ENCODE data around the gene DCUN1D1. TPM values are rescaled to one million over a fixed set of nuclear protein-coding genes. Genes with fewer than 3 reads are reported as not detected.

Gene DCUN1D1
- total and polyA plus RNA-seq, 2 experiments from 2014 or later = 29.5 to 53.5 TPM

DNA sequence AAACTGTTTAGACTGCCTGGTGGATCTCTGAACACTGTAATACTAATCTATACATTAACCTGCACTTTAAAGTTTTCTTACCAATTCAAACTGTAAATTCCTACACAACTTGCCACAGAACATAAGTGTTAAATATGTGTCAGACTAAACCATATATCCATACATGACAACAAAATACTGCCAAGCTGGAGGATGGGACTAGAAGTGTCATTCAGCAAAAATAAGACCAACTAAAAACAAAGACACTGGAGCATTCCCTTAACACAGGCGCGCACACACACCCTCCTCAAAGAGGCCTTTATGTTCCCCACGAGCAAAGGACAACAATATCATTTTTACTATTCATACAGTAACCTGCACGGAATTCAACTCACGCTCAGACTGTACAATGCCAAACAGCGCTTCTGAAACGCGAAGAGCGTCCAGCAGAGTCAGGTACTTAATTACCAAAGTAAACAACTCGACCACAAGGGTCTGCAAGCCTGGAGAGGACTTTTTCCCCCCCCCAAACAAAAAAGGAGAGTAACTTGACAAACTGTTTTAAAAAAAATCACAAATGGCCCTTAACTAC lies 1.1 kb downstream of the DCUN1D1 start (continued):
- TF ChIP-seq, protein P1, sequence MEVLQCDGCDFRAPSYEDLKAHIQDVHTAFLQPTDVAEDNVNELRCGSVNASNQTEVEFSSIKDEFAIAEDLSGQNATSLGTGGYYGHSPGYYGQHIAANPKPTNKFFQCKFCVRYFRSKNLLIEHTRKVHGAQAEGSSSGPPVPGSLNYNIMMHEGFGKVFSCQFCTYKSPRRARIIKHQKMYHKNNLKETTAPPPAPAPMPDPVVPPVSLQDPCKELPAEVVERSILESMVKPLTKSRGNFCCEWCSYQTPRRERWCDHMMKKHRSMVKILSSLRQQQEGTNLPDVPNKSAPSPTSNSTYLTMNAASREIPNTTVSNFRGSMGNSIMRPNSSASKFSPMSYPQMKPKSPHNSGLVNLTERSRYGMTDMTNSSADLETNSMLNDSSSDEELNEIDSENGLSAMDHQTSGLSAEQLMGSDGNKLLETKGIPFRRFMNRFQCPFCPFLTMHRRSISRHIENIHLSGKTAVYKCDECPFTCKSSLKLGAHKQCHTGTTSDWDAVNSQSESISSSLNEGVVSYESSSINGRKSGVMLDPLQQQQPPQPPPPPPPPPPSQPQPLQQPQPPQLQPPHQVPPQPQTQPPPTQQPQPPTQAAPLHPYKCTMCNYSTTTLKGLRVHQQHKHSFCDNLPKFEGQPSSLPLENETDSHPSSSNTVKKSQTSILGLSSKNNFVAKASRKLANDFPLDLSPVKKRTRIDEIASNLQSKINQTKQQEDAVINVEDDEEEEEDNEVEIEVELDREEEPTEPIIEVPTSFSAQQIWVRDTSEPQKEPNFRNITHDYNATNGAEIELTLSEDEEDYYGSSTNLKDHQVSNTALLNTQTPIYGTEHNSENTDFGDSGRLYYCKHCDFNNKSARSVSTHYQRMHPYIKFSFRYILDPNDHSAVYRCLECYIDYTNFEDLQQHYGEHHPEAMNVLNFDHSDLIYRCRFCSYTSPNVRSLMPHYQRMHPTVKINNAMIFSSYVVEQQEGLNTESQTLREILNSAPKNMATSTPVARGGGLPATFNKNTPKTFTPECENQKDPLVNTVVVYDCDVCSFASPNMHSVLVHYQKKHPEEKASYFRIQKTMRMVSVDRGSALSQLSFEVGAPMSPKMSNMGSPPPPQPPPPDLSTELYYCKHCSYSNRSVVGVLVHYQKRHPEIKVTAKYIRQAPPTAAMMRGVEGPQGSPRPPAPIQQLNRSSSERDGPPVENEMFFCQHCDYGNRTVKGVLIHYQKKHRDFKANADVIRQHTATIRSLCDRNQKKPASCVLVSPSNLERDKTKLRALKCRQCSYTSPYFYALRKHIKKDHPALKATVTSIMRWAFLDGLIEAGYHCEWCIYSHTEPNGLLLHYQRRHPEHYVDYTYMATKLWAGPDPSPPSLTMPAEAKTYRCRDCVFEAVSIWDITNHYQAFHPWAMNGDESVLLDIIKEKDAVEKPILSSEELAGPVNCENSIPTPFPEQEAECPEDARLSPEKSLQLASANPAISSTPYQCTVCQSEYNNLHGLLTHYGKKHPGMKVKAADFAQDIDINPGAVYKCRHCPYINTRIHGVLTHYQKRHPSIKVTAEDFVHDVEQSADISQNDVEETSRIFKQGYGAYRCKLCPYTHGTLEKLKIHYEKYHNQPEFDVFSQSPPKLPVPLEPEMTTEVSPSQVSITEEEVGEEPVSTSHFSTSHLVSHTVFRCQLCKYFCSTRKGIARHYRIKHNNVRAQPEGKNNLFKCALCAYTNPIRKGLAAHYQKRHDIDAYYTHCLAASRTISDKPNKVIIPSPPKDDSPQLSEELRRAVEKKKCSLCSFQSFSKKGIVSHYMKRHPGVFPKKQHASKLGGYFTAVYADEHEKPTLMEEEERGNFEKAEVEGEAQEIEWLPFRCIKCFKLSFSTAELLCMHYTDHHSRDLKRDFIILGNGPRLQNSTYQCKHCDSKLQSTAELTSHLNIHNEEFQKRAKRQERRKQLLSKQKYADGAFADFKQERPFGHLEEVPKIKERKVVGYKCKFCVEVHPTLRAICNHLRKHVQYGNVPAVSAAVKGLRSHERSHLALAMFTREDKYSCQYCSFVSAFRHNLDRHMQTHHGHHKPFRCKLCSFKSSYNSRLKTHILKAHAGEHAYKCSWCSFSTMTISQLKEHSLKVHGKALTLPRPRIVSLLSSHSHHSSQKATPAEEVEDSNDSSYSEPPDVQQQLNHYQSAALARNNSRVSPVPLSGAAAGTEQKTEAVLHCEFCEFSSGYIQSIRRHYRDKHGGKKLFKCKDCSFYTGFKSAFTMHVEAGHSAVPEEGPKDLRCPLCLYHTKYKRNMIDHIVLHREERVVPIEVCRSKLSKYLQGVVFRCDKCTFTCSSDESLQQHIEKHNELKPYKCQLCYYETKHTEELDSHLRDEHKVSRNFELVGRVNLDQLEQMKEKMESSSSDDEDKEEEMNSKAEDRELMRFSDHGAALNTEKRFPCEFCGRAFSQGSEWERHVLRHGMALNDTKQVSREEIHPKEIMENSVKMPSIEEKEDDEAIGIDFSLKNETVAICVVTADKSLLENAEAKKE (CRISPR knock-in tag; IDR thresholded peaks at IDR 0.05) = no peak
- no peak for TF ChIP-seq EZH2 (IDR thresholded peaks at IDR 0.05; ENCODE audit: low read depth, unreplicated experiment)
- TF ChIP-seq, protein P2, sequence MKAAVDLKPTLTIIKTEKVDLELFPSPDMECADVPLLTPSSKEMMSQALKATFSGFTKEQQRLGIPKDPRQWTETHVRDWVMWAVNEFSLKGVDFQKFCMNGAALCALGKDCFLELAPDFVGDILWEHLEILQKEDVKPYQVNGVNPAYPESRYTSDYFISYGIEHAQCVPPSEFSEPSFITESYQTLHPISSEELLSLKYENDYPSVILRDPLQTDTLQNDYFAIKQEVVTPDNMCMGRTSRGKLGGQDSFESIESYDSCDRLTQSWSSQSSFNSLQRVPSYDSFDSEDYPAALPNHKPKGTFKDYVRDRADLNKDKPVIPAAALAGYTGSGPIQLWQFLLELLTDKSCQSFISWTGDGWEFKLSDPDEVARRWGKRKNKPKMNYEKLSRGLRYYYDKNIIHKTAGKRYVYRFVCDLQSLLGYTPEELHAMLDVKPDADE (IDR thresholded peaks at IDR 0.05) = no peak
- TF ChIP-seq, protein P3, sequence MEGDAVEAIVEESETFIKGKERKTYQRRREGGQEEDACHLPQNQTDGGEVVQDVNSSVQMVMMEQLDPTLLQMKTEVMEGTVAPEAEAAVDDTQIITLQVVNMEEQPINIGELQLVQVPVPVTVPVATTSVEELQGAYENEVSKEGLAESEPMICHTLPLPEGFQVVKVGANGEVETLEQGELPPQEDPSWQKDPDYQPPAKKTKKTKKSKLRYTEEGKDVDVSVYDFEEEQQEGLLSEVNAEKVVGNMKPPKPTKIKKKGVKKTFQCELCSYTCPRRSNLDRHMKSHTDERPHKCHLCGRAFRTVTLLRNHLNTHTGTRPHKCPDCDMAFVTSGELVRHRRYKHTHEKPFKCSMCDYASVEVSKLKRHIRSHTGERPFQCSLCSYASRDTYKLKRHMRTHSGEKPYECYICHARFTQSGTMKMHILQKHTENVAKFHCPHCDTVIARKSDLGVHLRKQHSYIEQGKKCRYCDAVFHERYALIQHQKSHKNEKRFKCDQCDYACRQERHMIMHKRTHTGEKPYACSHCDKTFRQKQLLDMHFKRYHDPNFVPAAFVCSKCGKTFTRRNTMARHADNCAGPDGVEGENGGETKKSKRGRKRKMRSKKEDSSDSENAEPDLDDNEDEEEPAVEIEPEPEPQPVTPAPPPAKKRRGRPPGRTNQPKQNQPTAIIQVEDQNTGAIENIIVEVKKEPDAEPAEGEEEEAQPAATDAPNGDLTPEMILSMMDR (conservative IDR thresholded peaks at IDR 0.05; ENCODE audit: low read depth in 2 of 2) = no peak
- TF ChIP-seq ZNF114 (CRISPR knock-in tag; IDR thresholded peaks at IDR 0.05) = no peak
- no peak for TF ChIP-seq NANOG (IDR thresholded peaks at IDR 0.05; ENCODE audit: borderline replicate concordance)
- no peak for TF ChIP-seq STAT1 (IDR thresholded peaks at IDR 0.05; ENCODE audit: unreplicated experiment)
